Caki2 (cell line): ENCODE results near the gene CELA2A. TPM values are rescaled to one million over a fixed set of nuclear protein-coding genes. Genes with fewer than 3 reads are reported as not detected.
"Not testable (repeated sequence)": the region's sequence is repeated elsewhere in the genome, so short reads cannot be mapped to it uniquely, and the experiment has no call there.

Experiments
- DNase-seq: peaks from one replicate; pipeline ENCODE4 v3.0.0-alpha.2; 2015; ENCODE audit warnings: low read depth
- in situ Hi-C: cut with HindIII; loops from 2 replicates; pipeline ENCODE4 v1.10.0; 2016; ENCODE audit warnings: low sequenced_read_pairs, low pct_unique_long_range_greater_than_20kb, mixed read lengths
- total RNA-seq: library from RNA; depleted of rRNA; stranded (reverse); fragments of >200 nt; shearing (Covaris generic); gene quantifications from 2 replicates; pipeline ENCODE4 v1.2.3, GENCODE V29; 2014; ENCODE audit warnings: low replicate concordance; rRNA removed

CELA2A gene
- total RNA-seq, 1 experiment from 2014 or later, result not detected

- no peak for DNase-seq
- in situ Hi-C loops, result no loop called here
These were observed 52.4 kb downstream of the CELA2A start for GRCh38 chr1:15508700-15509487.

- in situ Hi-C loops, result no loop called here
These were observed 53.1 kb downstream of the CELA2A start for GRCh38 chr1:15509586-15509985.

GRCh38 chr1:15510611-15511405, 54.3 kb downstream of the CELA2A start:
- in situ Hi-C loops, result no loop called here
- no peak for DNase-seq

More at GRCh38 chr1:15509586-15509985, 53.1 kb downstream of the CELA2A start:
- no peak for DNase-seq

- no peak for DNase-seq
- in situ Hi-C loops, result no loop called here
These were observed 56.7 kb downstream of the CELA2A start for GRCh38 chr1:15513192-15513591.

- in situ Hi-C loops, result no loop called here
- DNase-seq, result no peak
These were observed 57.4 kb downstream of the CELA2A start for GRCh38 chr1:15513919-15514318.

- DNase-seq, in situ Hi-C loops: not testable (repeated sequence)
These were observed 58.0 kb downstream of the CELA2A start for GRCh38 chr1:15514557-15514956.

GRCh38 chr1:15515022-15515663, 58.6 kb downstream of the CELA2A start:
- in situ Hi-C loops, result no loop called here
- no peak for DNase-seq

GRCh38 chr1:15519625-15520024, 63.1 kb downstream of the CELA2A start:
- no peak for DNase-seq
- in situ Hi-C loops, result no loop called here

GRCh38 chr1:15521206-15521906, 64.8 kb downstream of the CELA2A start:
- DNase-seq, in situ Hi-C loops: not testable (repeated sequence)

Other genes starting within 250 kb of the CELA2A start
- 1.2 and 18.0 TPM in 2 replicates for gene FHAD1, start 209.5 kb upstream of the CELA2A start, total RNA-seq
- 70.7 and 81.3 TPM in 2 replicates for gene EFHD2, start 46.8 kb upstream of the CELA2A start, total RNA-seq
- not detected in 2 replicates for gene CTRC, start 18.3 kb upstream of the CELA2A start, total RNA-seq
- gene CELA2B, start 19.4 kb downstream of the CELA2A start, total RNA-seq, result not detected in 2 replicates
- 31.0 and 36.5 TPM in 2 replicates for gene CASP9, start 67.5 kb downstream of the CELA2A start, total RNA-seq
- 4.5 and 6.8 TPM in 2 replicates for gene DNAJC16, start 70.1 kb downstream of the CELA2A start, total RNA-seq
- 0.09 and 0.10 TPM in 2 replicates for gene AGMAT, start 128.3 kb downstream of the CELA2A start, total RNA-seq
- gene DDI2, start 160.7 kb downstream of the CELA2A start, total RNA-seq, result 0.98 and 4.3 TPM in 2 replicates
- gene PLEKHM2, start 227.6 kb downstream of the CELA2A start, total RNA-seq, result 39.8 and 53.5 TPM in 2 replicates